ENCODE results near the gene MCOLN3. TPM values are rescaled to one million over a fixed set of nuclear protein-coding genes. Genes with fewer than 3 reads are reported as not detected.
A peak's percentile ranks its signal among the peaks of the same experiment; 100 is the strongest.

Gene MCOLN3
- total and polyA plus RNA-seq, 3 donors from 2014 or later = 2.5 to 5.1 (median 4.4) TPM

DNA sequence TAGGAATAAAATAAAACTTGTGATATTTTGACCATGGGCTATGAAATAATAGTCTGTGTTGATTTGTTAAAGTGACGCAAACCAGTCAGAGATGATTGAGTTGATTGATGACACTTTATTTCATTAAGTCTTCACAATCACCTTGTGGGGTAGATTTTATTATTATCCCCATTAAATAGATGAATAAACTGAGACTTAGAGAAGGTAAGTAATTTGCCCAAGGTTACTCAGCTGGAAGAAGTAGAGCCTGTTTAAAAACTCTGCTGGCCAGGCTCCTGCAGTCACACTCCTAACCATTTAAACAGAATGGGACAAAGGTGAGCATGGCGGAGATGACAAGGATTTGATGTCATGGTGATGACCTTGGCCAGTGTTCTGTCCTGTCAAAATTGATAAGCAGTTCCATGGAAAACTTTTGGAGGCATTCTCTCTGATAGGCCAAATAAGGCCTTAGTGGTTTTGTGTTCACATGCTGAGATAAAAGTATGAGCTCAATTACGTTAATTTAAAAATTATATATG, 22.7 kb upstream of the MCOLN3 start:
- H3K4me3 ChIP-seq = no peak overlapping the region
- H3K9me3 ChIP-seq = no peaks in the 10 kb centered on the region
- intact Hi-C loops (cut with DNase I; ENCODE audit: low total_unique reads) = no loop called here
- no peaks in the 10 kb centered on the region for H3K36me3 ChIP-seq (ENCODE audit: low read depth, missing control alignments)
- TF ChIP-seq POLR2A (IDR thresholded peaks at IDR 0.05) = no peak
- TF ChIP-seq, protein P1, sequence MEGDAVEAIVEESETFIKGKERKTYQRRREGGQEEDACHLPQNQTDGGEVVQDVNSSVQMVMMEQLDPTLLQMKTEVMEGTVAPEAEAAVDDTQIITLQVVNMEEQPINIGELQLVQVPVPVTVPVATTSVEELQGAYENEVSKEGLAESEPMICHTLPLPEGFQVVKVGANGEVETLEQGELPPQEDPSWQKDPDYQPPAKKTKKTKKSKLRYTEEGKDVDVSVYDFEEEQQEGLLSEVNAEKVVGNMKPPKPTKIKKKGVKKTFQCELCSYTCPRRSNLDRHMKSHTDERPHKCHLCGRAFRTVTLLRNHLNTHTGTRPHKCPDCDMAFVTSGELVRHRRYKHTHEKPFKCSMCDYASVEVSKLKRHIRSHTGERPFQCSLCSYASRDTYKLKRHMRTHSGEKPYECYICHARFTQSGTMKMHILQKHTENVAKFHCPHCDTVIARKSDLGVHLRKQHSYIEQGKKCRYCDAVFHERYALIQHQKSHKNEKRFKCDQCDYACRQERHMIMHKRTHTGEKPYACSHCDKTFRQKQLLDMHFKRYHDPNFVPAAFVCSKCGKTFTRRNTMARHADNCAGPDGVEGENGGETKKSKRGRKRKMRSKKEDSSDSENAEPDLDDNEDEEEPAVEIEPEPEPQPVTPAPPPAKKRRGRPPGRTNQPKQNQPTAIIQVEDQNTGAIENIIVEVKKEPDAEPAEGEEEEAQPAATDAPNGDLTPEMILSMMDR (IDR thresholded peaks at IDR 0.05) = no peak
- H3K27me3 ChIP-seq = no peaks in the 10 kb centered on the region
- no peak for DNase-seq
- H3K27ac ChIP-seq = no peak overlapping the region
- no peaks in the 10 kb centered on the region for H3K4me1 ChIP-seq
- 73 to 79% methylated on average over 3 of the region's 3 CpGs for WGBS, 2 donors

- Histone ChIP-seq H3K4me3 (no peak overlapping the region), H3K27me3 (no peaks in the 10 kb centered on the region), H3K9me3 (no peaks in the 10 kb centered on the region), H3K36me3 (ENCODE audit: low read depth, missing control alignments) (no peaks in the 10 kb centered on the region), H3K4me1 (no peaks in the 10 kb centered on the region), H3K27ac (no peak overlapping the region)
- TF ChIP-seq POLR2A (IDR thresholded peaks at IDR 0.05) = no peak
- TF ChIP-seq, protein P1 (IDR thresholded peaks at IDR 0.05) = no peak
- intact Hi-C loops (cut with DNase I; ENCODE audit: low total_unique reads) = no loop called here
- WGBS, 2 donors = 91 to 96% methylated on average over 2 of the region's 2 CpGs
- DNase-seq = no peak
Observed at GRCh38 chr1:85068846-85069245, 20.5 kb upstream of the MCOLN3 start.

DNA sequence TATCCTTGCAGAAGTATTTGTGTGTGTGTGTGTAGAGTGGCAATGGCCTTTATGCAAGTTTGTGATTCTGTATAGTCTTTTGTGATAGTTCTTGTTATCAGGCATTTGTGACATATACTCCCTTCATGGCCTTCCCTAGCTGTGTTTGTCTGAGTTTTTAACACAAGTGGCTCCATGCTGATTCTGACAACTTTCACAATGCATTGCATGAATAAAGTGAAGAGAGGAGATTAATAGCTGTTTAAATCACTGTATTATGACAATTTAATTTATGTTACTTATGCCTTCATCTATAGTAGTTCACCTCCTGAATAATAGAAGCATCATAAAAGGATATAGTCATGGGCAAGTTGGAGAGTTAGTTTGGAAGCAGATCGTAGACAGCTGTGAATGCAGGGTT, 17.2 kb upstream of the MCOLN3 start:
- intact Hi-C loops (cut with DNase I; ENCODE audit: low total_unique reads) = no loop called here

GRCh38 chr1:85062425-85063026, 14.2 kb upstream of the MCOLN3 start:
- WGBS, 2 donors = 21 to 23% methylated on average over 7 of the region's 7 CpGs
- Histone ChIP-seq H3K36me3 (ENCODE audit: low read depth, missing control alignments) (no peaks in the 10 kb centered on the region), H3K27me3 (no peaks in the 10 kb centered on the region), H3K4me1 (no peaks in the 10 kb centered on the region), H3K9me3 (no peaks in the 10 kb centered on the region), H3K27ac (no peak overlapping the region), H3K4me3 (peak overlapping the region; percentile 42 to 63)
- no peak for DNase-seq
- TF ChIP-seq, protein P1 (IDR thresholded peaks at IDR 0.05) = no peak
- TF ChIP-seq POLR2A (IDR thresholded peaks at IDR 0.05) = no peak
- intact Hi-C loops (cut with DNase I; ENCODE audit: low total_unique reads) = no loop called here

More for the DNA sequence above, 17.2 kb upstream of the MCOLN3 start:
- Histone ChIP-seq H3K4me3 (no peak overlapping the region), H3K27me3 (no peaks in the 10 kb centered on the region), H3K9me3 (no peaks in the 10 kb centered on the region), H3K4me1 (no peaks in the 10 kb centered on the region), H3K27ac (no peak overlapping the region), H3K36me3 (ENCODE audit: low read depth, missing control alignments) (no peaks in the 10 kb centered on the region)
- WGBS, 2 donors = 88 to 92% methylated on average over 1 of the region's 1 CpG
- no peak for DNase-seq
- no peak for TF ChIP-seq POLR2A (IDR thresholded peaks at IDR 0.05)
- TF ChIP-seq, protein P1 (IDR thresholded peaks at IDR 0.05) = no peak
